ENCODE measurements around the gene FOXN4.
A peak's percentile ranks its signal among the peaks of the same experiment; 100 is the strongest.

The FOXN4 gene

DNA sequence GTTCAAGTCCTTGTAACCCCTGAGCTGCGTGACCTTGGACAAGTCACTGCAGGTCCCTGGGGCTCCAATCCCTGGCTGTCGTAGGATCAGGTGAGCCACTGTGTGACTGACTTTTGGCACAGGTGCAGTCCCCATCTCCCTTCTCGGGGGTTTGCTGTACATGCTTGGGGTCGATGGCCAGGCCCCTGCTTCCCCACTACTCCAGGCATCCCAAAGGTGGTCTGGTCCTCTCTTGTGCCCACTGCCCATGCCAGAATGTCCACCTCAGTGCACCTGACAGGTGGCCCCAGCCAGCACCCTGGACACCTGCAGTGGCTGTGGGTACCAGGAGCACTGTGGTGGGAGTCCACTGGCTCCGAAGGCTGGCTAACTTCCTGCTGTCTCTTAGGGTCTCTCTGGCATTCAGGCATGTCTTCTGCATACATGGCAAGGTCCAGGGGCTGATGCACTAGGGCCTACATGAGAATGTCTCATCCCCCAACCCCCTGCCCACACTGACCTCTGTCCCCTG, 14.7 kb downstream of the FOXN4 start:
- WGBS, 2 donors (ENCODE audit: extremely low coverage in 2 of 2, insufficient read length in 2 of 2, insufficient replicate concordance in 1 of 2), result no CpG with 5 or more reads among the region's 5 CpGs
- Histone ChIP-seq H3K4me2 (ENCODE audit: insufficient read depth, low read length, poor library complexity, severe bottlenecking) (no peak overlapping the region), H3K9me3 (replicated peaks in 1 of 2; ENCODE audit: control insufficient read depth in 2 of 2, insufficient read depth in 1 of 2, low read depth in 1 of 2, low read length in 2 of 2) (peaks cover 0 to 1% of the 10 kb centered on the region in 2 donors), H2BK12ac (ENCODE audit: low read length) (no peak overlapping the region), H3K9ac (ENCODE audit: low read depth, low read length, poor library complexity) (no peak overlapping the region), H2BK15ac (ENCODE audit: low read length) (no peak overlapping the region), H3K27me3 (ENCODE audit: control insufficient read depth in 3 of 3, insufficient read depth in 3 of 3, low read depth in 1 of 3, low read length in 3 of 3) (peaks cover 0 to 5% (median 0%) of the 10 kb centered on the region in 3 experiments), H3K4me3 (ENCODE audit: low read length in 2 of 2) (no peak overlapping the region), H2BK120ac (ENCODE audit: low read depth, low read length) (no peak overlapping the region), H2AK5ac (ENCODE audit: low read depth, low read length) (peak overlapping the region; percentile 81), H2BK5ac (ENCODE audit: low read length) (no peak overlapping the region), H2AFZ (ENCODE audit: low read length) (no peak overlapping the region), H3K23ac (ENCODE audit: low read depth, low read length, poor library complexity) (no peak overlapping the region), H3K79me1 (ENCODE audit: low read depth, low read length) (no peaks in the 10 kb centered on the region), H3K4me1 (ENCODE audit: control insufficient read depth in 2 of 2, insufficient read depth in 1 of 2, low read depth in 1 of 2, low read length in 2 of 2) (peaks cover 12 to 18% of the 10 kb centered on the region in 2 donors), H3K14ac (ENCODE audit: low read length) (no peak overlapping the region), H4K8ac (ENCODE audit: low read depth, low read length) (no peak overlapping the region), H3K4ac (ENCODE audit: low read length) (no peak overlapping the region), H3K36me3 (replicated peaks in 1 of 2; ENCODE audit: control insufficient read depth in 2 of 2, insufficient read depth in 2 of 2, low read length in 2 of 2) (no peaks in the 10 kb centered on the region), H3K27ac (replicated peaks; ENCODE audit: low read length) (no peak overlapping the region), H4K91ac (ENCODE audit: low read depth, low read length, poor library complexity) (no peak overlapping the region), H3K18ac (ENCODE audit: low read length) (no peak overlapping the region)
- no peak for DNase-seq (ENCODE audit: low spot score)

DNA sequence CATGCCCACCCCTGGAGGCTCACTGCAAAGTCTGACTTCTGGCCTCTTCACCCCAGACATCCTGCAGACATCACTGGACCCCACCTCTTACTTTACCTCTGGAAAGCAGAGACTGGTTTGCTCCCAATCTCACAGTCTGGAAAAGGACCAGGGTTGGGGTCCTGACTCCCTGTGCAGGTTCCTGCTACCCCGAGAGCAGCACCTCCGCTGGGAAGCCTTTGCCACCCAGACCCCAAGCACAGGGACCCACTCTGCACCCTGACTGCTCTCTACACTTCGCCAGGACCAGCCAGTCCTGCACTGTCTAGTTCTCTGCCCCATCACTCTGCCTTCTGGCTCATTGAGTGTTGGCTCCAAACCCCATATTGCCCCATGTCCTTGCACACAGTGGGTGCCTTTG, 16.0 kb downstream of the FOXN4 start:
- peak overlapping the region; percentile 12 for H2AFZ ChIP-seq (ENCODE audit: low read length)
- no peak overlapping the region for H2BK120ac ChIP-seq (ENCODE audit: low read depth, low read length)
- H3K23ac ChIP-seq (ENCODE audit: low read depth, low read length, poor library complexity), result no peak overlapping the region
- no peak overlapping the region for H3K27ac ChIP-seq (replicated peaks; ENCODE audit: low read length)
- peak overlapping the region; percentile 68 for H3K4ac ChIP-seq (ENCODE audit: low read length)
- no peak overlapping the region for H3K4me3 ChIP-seq (ENCODE audit: low read length in 2 of 2)
- H3K18ac ChIP-seq (ENCODE audit: low read length), result peak overlapping the region; percentile 92
- peak overlapping the region; percentile 79 for H2BK12ac ChIP-seq (ENCODE audit: low read length)
- no peak for DNase-seq (ENCODE audit: low spot score)
- H3K4me1 ChIP-seq (ENCODE audit: control insufficient read depth in 2 of 2, insufficient read depth in 1 of 2, low read depth in 1 of 2, low read length in 2 of 2), result peaks cover 12 to 18% of the 10 kb centered on the region in 2 donors
- no CpG with 5 or more reads among the region's 3 CpGs for WGBS, 2 donors (ENCODE audit: extremely low coverage in 2 of 2, insufficient read length in 2 of 2, insufficient replicate concordance in 1 of 2)
- no peaks in the 10 kb centered on the region for H3K9me3 ChIP-seq (replicated peaks in 1 of 2; ENCODE audit: control insufficient read depth in 2 of 2, insufficient read depth in 1 of 2, low read depth in 1 of 2, low read length in 2 of 2)
- H2AK5ac ChIP-seq (ENCODE audit: low read depth, low read length), result peak overlapping the region; percentile 86
- no peaks in the 10 kb centered on the region for H3K79me1 ChIP-seq (ENCODE audit: low read depth, low read length)
- H3K14ac ChIP-seq (ENCODE audit: low read length), result no peak overlapping the region
- H4K8ac ChIP-seq (ENCODE audit: low read depth, low read length), result no peak overlapping the region
- H3K36me3 ChIP-seq (replicated peaks in 1 of 2; ENCODE audit: control insufficient read depth in 2 of 2, insufficient read depth in 2 of 2, low read length in 2 of 2), result no peaks in the 10 kb centered on the region
- H2BK5ac ChIP-seq (ENCODE audit: low read length), result no peak overlapping the region
- no peak overlapping the region for H3K4me2 ChIP-seq (ENCODE audit: insufficient read depth, low read length, poor library complexity, severe bottlenecking)
- H3K27me3 ChIP-seq (ENCODE audit: control insufficient read depth in 3 of 3, insufficient read depth in 3 of 3, low read depth in 1 of 3, low read length in 3 of 3), result peaks cover 0 to 5% (median 0%) of the 10 kb centered on the region in 3 experiments
- peak overlapping the region; percentile 39 for H2BK15ac ChIP-seq (ENCODE audit: low read length)
- H3K9ac ChIP-seq (ENCODE audit: low read depth, low read length, poor library complexity), result no peak overlapping the region
- peak overlapping the region; percentile 25 for H4K91ac ChIP-seq (ENCODE audit: low read depth, low read length, poor library complexity)

DNA sequence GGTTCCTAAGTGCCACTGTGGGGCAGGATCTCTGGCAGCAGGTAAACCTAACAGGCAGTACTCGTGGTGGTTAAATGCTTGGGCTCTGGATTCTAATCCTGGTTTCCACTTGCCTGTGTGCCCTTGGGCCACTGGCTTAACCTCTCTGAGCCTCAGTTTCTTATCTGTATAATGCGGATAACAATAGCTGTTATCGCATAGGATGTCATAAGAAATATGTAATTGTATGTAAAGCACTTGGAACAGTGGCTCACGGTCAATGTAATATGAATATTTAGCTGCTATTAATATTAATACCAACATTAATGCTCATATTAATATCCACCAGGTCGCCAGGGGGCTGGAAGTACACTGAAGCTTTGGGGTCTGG, 16.8 kb downstream of the FOXN4 start:
- whole genome bisulfite sequencing, 2 donors (ENCODE audit: extremely low coverage in 2 of 2, insufficient read length in 2 of 2, insufficient replicate concordance in 1 of 2), result no CpG with 5 or more reads among the region's 5 CpGs
- peak overlapping the region; percentile 86 for H2BK15ac ChIP-seq (ENCODE audit: low read length)
- peak overlapping the region; percentile 91 for H2AK5ac ChIP-seq (ENCODE audit: low read depth, low read length)
- H3K27me3 ChIP-seq (ENCODE audit: control insufficient read depth in 3 of 3, insufficient read depth in 3 of 3, low read depth in 1 of 3, low read length in 3 of 3), result peaks cover 0 to 5% (median 0%) of the 10 kb centered on the region in 3 experiments
- no peak overlapping the region for H4K91ac ChIP-seq (ENCODE audit: low read depth, low read length, poor library complexity)
- H3K14ac ChIP-seq (ENCODE audit: low read length), result no peak overlapping the region
- H3K4me2 ChIP-seq (ENCODE audit: insufficient read depth, low read length, poor library complexity, severe bottlenecking), result peak overlapping the region; percentile 51
- H3K9ac ChIP-seq (ENCODE audit: low read depth, low read length, poor library complexity), result no peak overlapping the region
- no peaks in the 10 kb centered on the region for H3K36me3 ChIP-seq (replicated peaks in 1 of 2; ENCODE audit: control insufficient read depth in 2 of 2, insufficient read depth in 2 of 2, low read length in 2 of 2)
- H3K4me3 ChIP-seq (ENCODE audit: low read length in 2 of 2), result no peak overlapping the region
- H2AFZ ChIP-seq (ENCODE audit: low read length), result peak overlapping the region; percentile 88
- H3K79me1 ChIP-seq (ENCODE audit: low read depth, low read length), result no peaks in the 10 kb centered on the region
- H3K9me3 ChIP-seq (replicated peaks in 1 of 2; ENCODE audit: control insufficient read depth in 2 of 2, insufficient read depth in 1 of 2, low read depth in 1 of 2, low read length in 2 of 2), result no peaks in the 10 kb centered on the region
- peaks cover 12 to 18% of the 10 kb centered on the region in 2 donors for H3K4me1 ChIP-seq (ENCODE audit: control insufficient read depth in 2 of 2, insufficient read depth in 1 of 2, low read depth in 1 of 2, low read length in 2 of 2)
- H3K27ac ChIP-seq (replicated peaks; ENCODE audit: low read length), result peak overlapping the region; percentile 89
- peak overlapping the region; percentile 97 for H3K18ac ChIP-seq (ENCODE audit: low read length)
- no peak overlapping the region for H3K4ac ChIP-seq (ENCODE audit: low read length)
- no peak overlapping the region for H3K23ac ChIP-seq (ENCODE audit: low read depth, low read length, poor library complexity)
- no peak overlapping the region for H4K8ac ChIP-seq (ENCODE audit: low read depth, low read length)
- peak overlapping the region; percentile 98 for H2BK120ac ChIP-seq (ENCODE audit: low read depth, low read length)
- peak overlapping the region; percentile 59 for H2BK12ac ChIP-seq (ENCODE audit: low read length)
- peak overlapping the region; percentile 94 for H2BK5ac ChIP-seq (ENCODE audit: low read length)
- DNase-seq (ENCODE audit: low spot score), result no peak

DNA sequence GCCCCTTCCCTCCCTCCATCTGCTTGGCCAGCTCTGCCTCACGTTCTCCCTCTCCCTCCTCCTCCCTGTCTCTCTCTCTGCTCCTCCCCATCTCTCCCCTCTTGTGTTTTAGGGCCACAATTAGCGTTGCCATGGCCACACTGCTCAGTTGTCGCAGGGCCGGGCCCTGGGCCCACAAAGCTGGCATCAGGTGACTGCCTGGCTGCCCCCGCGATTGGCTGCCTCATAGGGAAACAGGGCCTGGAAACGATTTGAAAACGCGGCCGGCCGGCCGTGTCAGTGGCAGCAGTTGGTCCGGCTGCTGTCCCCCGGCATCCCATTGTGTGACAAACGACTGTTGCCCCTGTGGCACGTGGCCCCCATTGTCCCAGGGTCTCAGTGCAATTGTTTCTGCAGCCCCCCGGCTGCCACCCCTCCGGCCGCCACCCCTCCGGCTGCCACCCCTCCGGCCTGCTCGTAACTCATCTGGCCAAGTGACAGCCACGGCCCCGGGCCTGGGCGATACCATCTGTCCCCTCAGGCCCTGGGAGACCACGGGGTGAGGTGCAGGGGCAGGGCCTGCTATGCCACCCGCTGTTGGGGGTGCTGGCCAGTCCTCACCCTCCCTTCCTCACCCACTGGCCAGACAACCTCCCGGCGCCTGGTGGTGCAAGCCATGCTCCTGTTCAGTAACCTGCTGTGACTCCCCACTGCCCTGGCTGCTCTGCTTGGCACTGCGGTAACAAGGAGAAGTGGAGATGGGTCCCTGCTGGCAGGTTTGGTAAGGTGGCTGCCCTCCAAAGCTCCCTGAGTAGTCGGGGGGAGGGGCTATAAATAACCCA, 17.4 kb downstream of the FOXN4 start:
- peak overlapping the region; percentile 91 for H2AK5ac ChIP-seq (ENCODE audit: low read depth, low read length)
- H3K36me3 ChIP-seq (replicated peaks in 1 of 2; ENCODE audit: control insufficient read depth in 2 of 2, insufficient read depth in 2 of 2, low read length in 2 of 2), result no peaks in the 10 kb centered on the region
- no peak overlapping the region for H4K91ac ChIP-seq (ENCODE audit: low read depth, low read length, poor library complexity)
- H3K23ac ChIP-seq (ENCODE audit: low read depth, low read length, poor library complexity), result no peak overlapping the region
- peak overlapping the region; percentile 88 for H2AFZ ChIP-seq (ENCODE audit: low read length)
- H3K79me1 ChIP-seq (ENCODE audit: low read depth, low read length), result no peaks in the 10 kb centered on the region
- peak overlapping the region; percentile 94 for H2BK5ac ChIP-seq (ENCODE audit: low read length)
- peak overlapping the region; percentile 98 for H2BK120ac ChIP-seq (ENCODE audit: low read depth, low read length)
- no peaks in the 10 kb centered on the region for H3K9me3 ChIP-seq (replicated peaks in 1 of 2; ENCODE audit: control insufficient read depth in 2 of 2, insufficient read depth in 1 of 2, low read depth in 1 of 2, low read length in 2 of 2)
- peak; percentile 93 for DNase-seq (ENCODE audit: low spot score)
- H3K27ac ChIP-seq (replicated peaks; ENCODE audit: low read length), result peak overlapping the region; percentile 89
- peak overlapping the region; percentile 51 for H3K4me2 ChIP-seq (ENCODE audit: insufficient read depth, low read length, poor library complexity, severe bottlenecking)
- H3K4me1 ChIP-seq (ENCODE audit: control insufficient read depth in 2 of 2, insufficient read depth in 1 of 2, low read depth in 1 of 2, low read length in 2 of 2), result peaks cover 12 to 18% of the 10 kb centered on the region in 2 donors
- peak overlapping the region; percentile 86 for H2BK15ac ChIP-seq (ENCODE audit: low read length)
- H3K4me3 ChIP-seq (ENCODE audit: low read length in 2 of 2), result peak overlapping the region; percentile 23 to 56
- H2BK12ac ChIP-seq (ENCODE audit: low read length), result peak overlapping the region; percentile 59
- H3K27me3 ChIP-seq (ENCODE audit: control insufficient read depth in 3 of 3, insufficient read depth in 3 of 3, low read depth in 1 of 3, low read length in 3 of 3), result peaks cover 0 to 1% (median 0%) of the 10 kb centered on the region in 3 experiments
- WGBS, 2 donors (ENCODE audit: extremely low coverage in 2 of 2, insufficient read length in 2 of 2, insufficient replicate concordance in 1 of 2), result no CpG with 5 or more reads among the region's 31 CpGs
- peak overlapping the region; percentile 97 for H3K18ac ChIP-seq (ENCODE audit: low read length)
- H3K9ac ChIP-seq (ENCODE audit: low read depth, low read length, poor library complexity), result no peak overlapping the region
- H4K8ac ChIP-seq (ENCODE audit: low read depth, low read length), result peak overlapping the region; percentile 52
- no peak overlapping the region for H3K14ac ChIP-seq (ENCODE audit: low read length)
- peak overlapping the region; percentile 67 for H3K4ac ChIP-seq (ENCODE audit: low read length)

Data from neuronal stem cell (in vitro differentiated cells).